Gastrocnemius medialis (tissue), 4 donors: Measurements from ENCODE around the gene PTAR1.

Source experiments
- CTCF ChIP-seq, 5 experiments: fragments of 450-650 bp in 3 of 5; fragments of 200-600 bp in 2 of 5; sonication (generic) in 2 of 5; IDR thresholded peaks in 4 of 5; conservative IDR thresholded peaks in 1 of 5; 1 replicate in 4 of 5; 2 replicates in 1 of 5; pipeline ENCODE4 v1.5.1; 2016 to 2019; ENCODE audit warnings: antibody characterized with exemption in 5 of 5, mild to moderate bottlenecking in 3 of 5, moderate library complexity in 3 of 5
- POLR2A ChIP-seq, 2 donors: fragments of 450-650 bp; IDR thresholded peaks; one replicate each; pipeline ENCODE4 v1.6.1; 2017; ENCODE audit warnings: antibody characterized with exemption in 2 of 2, mild to moderate bottlenecking in 2 of 2, moderate library complexity in 2 of 2

- no peak for TF ChIP-seq CTCF (IDR thresholded peaks at IDR 0.05 in 4 of 5, conservative IDR thresholded peaks at IDR 0.05 in 1 of 5)
- TF ChIP-seq POLR2A (IDR thresholded peaks at IDR 0.05), result no peak
Measured at GRCh38 chr9:69718218-69718617, 41.6 kb downstream of the PTAR1 start.
